BJ (cell line): ENCODE results near the gene NUP50. TPM values are rescaled to one million over a fixed set of nuclear protein-coding genes. Genes with fewer than 3 reads are reported as not detected.

Experiments
- CTCF ChIA-PET: fragments of 350-600 bp; formaldehyde crosslinking; extraction: SDS; loops from one replicate; lab custom pipeline; 2021; ENCODE audit warnings: antibody characterized with exemption, inconsistent platforms; lab: Yijun Ruan, JAX
- POLR2A ChIA-PET: fragments of 300-600 bp; sonication (Branson Sonifier 250); formaldehyde crosslinking; extraction: SDS; loops from one replicate; lab custom pipeline; 2021; ENCODE audit warnings: antibody characterized with exemption; lab: Charles Lee
- DNase-seq: peaks from one replicate; pipeline ENCODE4 v3.0.0-alpha.2; 2011; ENCODE audit warnings: low read depth
- H3K27me3 ChIP-seq: 2 replicates; pipeline ENCODE4 v1.6.0; 2011; ENCODE audit warnings: low read length; ENCODE audit not compliant: control insufficient read depth, insufficient read depth
- H3K36me3 ChIP-seq: 2 replicates; pipeline ENCODE4 v1.5.1; 2011; ENCODE audit warnings: low read length; ENCODE audit not compliant: control insufficient read depth, insufficient read depth
- H3K4me3 ChIP-seq: 2 replicates; pipeline ENCODE4 v1.5.1; 2011; ENCODE audit warnings: low read depth, mild to moderate bottlenecking, control low read depth, low read length
- polyA plus RNA-seq: library from polyadenylated mRNA; depleted of rRNA; stranded (reverse); fragments of >200 nt; gene quantifications from 2 replicates; pipeline ENCODE4 v1.2.3, GENCODE V29; 2011
- TF ChIP-seq, protein P1 (sequence below): IDR thresholded peaks from 2 replicates; pipeline ENCODE4 v1.5.1; 2011; ENCODE audit warnings: low read depth, mild to moderate bottlenecking, control low read depth, inconsistent platforms, low read length, moderate library complexity; ENCODE audit not compliant: insufficient read depth

The NUP50 gene
- polyA plus RNA-seq, 1 experiment = 12.4 TPM

DNA sequence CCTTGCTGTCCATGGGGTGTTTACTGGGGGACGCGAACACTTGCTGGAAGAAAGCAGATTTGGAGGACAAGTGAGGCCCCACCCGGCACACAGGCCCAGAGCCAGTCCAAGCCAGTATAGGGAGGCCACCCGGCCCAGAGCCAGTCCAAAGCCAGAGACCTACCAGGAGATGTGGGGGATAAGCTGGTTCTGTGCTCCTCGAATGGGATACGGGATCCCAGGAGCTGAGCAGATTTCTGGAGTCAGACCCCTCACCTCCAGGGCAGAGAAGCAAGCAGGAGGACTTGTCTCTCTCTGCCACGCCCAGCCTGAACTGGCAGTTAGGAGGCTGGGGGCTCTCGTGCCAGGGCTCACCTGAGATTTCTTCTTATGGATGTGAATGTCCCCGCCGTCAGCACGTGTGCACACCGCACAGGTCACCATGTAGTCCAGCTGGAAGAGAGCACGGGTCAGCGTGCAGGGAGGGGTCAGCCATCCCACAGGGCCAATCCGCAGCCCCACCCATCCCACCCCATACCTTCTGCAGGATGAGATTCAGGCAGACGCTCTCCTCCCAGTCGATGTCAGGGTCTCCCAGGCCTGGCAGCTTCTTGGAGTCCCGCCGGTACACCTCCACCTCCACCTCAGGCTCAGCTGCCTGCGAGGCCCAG, 41.7 kb downstream of the NUP50 start:
- ChIA-PET CTCF (no interaction called here), POLR2A (no interaction called here)
- no peak for DNase-seq
- Histone ChIP-seq H3K4me3 (no peak overlapping the region), H3K27me3 (no peaks in the 10 kb centered on the region), H3K36me3 (peaks cover 31% of the 10 kb centered on the region)
- TF ChIP-seq, protein P1, sequence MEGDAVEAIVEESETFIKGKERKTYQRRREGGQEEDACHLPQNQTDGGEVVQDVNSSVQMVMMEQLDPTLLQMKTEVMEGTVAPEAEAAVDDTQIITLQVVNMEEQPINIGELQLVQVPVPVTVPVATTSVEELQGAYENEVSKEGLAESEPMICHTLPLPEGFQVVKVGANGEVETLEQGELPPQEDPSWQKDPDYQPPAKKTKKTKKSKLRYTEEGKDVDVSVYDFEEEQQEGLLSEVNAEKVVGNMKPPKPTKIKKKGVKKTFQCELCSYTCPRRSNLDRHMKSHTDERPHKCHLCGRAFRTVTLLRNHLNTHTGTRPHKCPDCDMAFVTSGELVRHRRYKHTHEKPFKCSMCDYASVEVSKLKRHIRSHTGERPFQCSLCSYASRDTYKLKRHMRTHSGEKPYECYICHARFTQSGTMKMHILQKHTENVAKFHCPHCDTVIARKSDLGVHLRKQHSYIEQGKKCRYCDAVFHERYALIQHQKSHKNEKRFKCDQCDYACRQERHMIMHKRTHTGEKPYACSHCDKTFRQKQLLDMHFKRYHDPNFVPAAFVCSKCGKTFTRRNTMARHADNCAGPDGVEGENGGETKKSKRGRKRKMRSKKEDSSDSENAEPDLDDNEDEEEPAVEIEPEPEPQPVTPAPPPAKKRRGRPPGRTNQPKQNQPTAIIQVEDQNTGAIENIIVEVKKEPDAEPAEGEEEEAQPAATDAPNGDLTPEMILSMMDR = no peak

DNA sequence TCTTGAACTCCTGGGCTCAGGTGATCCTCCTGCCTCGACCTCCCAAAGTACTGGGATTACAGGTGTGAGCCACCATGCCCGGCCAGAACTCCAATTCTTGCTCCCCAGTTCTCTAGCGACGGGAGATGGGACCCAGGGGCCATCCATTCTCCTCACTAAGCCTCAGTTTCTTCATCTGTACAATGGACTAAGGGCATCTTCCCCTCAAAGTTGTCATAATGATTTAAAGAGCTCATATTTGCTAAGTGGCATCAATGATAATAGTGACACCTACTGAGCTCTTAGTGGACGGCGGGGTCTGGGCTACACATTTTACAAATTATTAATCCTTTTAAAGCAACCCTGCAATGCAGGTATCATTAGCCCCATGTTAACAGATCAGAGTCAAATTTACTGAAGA, 42.5 kb downstream of the NUP50 start:
- ChIA-PET POLR2A (no interaction called here), CTCF (interaction anchor here (0.7 kb wide), 1 partner anchor 11 kb away, joined by 3 read pairs; no protein-coding TSS in a partner anchor)
- DNase-seq = no peak
- H3K36me3 ChIP-seq = peaks cover 26% of the 10 kb centered on the region
- H3K27me3 ChIP-seq = no peaks in the 10 kb centered on the region
- TF ChIP-seq, protein P1 = no peak
- H3K4me3 ChIP-seq = no peak overlapping the region

DNA sequence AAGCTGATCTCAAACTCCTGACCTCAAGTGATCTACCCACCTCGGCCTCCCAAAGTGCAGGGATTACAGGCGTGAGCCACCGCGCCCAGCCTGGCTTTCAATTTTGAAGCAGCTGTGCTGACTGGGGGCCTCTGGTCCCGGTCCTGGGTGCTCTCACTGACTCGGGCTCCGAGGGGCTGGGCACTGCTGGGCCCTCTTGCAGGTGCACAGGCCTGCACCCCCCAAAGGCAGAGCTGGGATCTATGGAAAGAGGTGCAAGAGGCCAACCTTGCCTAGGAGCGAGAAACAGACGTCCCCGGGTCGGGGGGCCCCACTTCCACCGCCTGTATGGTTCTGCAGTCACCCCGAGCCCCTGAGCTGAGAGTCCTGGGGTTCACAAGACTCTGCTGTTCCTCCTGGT, 43.8 kb downstream of the NUP50 start:
- Histone ChIP-seq H3K27me3 (no peaks in the 10 kb centered on the region), H3K36me3 (peaks cover 21% of the 10 kb centered on the region), H3K4me3 (no peak overlapping the region)
- no peak for DNase-seq
- ChIA-PET CTCF (interaction anchor here (1.4 kb wide), 1 partner anchor 26 kb away, joined by 3 read pairs; no protein-coding TSS in a partner anchor), POLR2A (no interaction called here)
- TF ChIP-seq, protein P1 = no peak

DNA sequence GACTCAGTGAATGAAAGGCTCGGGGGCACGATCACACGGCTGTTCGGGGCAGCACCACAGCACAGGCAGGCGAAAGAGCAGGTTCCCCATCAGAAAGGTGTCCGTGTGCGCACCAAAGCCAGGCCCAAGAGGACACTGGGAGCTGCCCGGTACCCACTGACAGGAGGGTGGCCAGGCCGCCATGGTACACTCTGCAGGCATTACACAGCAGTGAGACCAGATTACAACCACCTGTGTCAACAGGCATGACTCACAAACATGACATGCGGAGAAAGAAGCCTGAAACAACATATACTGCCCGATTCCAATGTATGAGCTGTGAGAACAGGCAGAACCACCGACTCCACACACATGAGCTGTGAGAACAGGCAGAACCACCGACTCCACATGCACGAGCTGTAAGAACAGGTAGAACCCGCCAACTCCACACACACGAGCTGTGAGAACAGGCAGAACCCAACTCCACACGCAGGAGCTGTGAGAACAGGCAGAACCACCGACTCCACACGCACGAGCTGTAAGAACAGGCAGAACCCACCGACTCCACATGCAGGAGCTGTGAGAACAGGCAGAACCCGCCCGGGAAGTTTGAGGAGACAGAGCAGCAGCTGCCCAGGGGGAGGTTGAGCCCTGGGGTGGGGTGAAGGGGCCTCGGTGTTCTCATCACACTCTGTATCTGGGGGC, 44.4 kb downstream of the NUP50 start:
- Histone ChIP-seq H3K4me3 (no peak overlapping the region), H3K36me3 (peaks cover 17% of the 10 kb centered on the region), H3K27me3 (no peaks in the 10 kb centered on the region)
- POLR2A ChIA-PET = no interaction called here
- no peak for DNase-seq
- TF ChIP-seq, protein P1 = no peak
- CTCF ChIA-PET = interaction anchor here (1.0 to 1.7 kb wide), 8 partner anchors 10 to 112 kb away, joined by 3 to 8 read pairs (median 4); no protein-coding TSS in a partner anchor

DNA sequence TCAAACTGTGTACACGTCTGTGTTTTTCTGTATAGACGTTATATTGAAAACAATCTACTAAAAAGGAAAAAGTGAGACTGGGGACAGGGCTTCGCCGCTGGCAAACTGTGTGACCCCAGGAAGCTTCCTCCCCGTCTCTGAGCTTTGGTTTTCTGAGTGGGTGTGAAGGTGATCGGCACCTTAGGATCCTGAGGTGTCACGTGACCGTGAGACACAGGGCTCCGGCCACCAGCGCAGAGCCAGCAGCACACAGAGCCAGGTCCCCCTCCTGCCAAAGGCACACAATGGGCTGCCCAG, 44.9 kb downstream of the NUP50 start:
- H3K27me3 ChIP-seq = no peaks in the 10 kb centered on the region
- no peak overlapping the region for H3K4me3 ChIP-seq
- TF ChIP-seq, protein P1 = no peak
- POLR2A ChIA-PET = no interaction called here
- DNase-seq = no peak
- H3K36me3 ChIP-seq = peaks cover 16% of the 10 kb centered on the region
- CTCF ChIA-PET = interaction anchor here (1.0 to 1.7 kb wide), 10 partner anchors 10 to 112 kb away, joined by 3 to 8 read pairs (median 3); no protein-coding TSS in a partner anchor
